ENCODE measurements around the gene TAF3. TPM values are rescaled to one million over a fixed set of nuclear protein-coding genes. Genes with fewer than 3 reads are reported as not detected.

TAF3 gene
- total RNA-seq, 1 donor from 2014 or later, result 11.8 TPM

DNA sequence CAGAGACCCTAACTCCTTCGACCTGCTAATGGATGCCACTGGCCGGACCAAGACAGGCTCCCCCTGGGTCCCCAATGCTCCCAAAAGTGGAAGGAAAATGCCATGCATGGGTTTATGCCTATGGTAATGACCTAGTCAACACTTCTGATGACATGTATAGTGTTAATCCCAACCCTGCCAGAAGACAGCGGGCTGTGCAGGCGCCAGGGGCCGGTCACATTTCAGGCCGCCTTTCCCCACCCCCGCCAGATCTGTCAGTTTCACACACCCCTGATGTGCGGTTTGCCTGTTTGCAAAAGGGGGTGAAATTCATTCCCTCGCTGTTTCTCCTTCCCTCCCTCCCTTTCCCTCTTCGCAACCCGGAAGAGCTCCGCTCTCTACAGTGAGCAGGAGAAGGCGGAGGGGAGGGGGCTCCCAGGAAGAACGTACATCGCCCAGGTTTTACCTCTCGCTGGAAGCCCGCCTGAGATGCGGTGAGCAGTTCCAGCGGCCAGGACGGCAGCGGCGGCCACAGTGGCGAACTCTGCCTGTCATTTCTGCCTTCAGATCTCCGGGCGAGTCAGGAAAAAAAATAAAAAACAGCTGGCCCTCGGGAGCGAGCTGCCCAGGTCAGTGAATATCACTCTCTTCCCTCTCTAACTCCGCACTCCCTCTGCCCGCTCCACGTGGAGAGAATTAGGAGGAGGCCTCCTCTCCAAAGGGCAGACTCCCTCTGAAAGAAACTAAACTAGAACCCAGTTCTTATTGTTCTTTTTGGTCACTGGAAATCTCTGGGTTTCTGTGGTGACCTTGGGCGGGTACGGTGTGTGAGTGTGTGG is 226.8 kb downstream of the TAF3 start:
- peaks cover 6% of the 10 kb centered on the region for H3K4me1 Mint-ChIP-seq
- H3K36me3 Mint-ChIP-seq (ENCODE audit: low read depth), result peaks cover 3% of the 10 kb centered on the region
- no peaks in the 10 kb centered on the region for H3K9me3 Mint-ChIP-seq
- TF ChIP-seq, protein P1, sequence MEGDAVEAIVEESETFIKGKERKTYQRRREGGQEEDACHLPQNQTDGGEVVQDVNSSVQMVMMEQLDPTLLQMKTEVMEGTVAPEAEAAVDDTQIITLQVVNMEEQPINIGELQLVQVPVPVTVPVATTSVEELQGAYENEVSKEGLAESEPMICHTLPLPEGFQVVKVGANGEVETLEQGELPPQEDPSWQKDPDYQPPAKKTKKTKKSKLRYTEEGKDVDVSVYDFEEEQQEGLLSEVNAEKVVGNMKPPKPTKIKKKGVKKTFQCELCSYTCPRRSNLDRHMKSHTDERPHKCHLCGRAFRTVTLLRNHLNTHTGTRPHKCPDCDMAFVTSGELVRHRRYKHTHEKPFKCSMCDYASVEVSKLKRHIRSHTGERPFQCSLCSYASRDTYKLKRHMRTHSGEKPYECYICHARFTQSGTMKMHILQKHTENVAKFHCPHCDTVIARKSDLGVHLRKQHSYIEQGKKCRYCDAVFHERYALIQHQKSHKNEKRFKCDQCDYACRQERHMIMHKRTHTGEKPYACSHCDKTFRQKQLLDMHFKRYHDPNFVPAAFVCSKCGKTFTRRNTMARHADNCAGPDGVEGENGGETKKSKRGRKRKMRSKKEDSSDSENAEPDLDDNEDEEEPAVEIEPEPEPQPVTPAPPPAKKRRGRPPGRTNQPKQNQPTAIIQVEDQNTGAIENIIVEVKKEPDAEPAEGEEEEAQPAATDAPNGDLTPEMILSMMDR (conservative IDR thresholded peaks at IDR 0.05), result no peak
- peaks cover 98% of the 10 kb centered on the region for H3K27me3 Mint-ChIP-seq (ENCODE audit: low read depth)
- DNase-seq (ENCODE audit: low read depth, low spot score), result no peak
- H3K4me3 Mint-ChIP-seq, result peak overlapping the region; percentile 16
- H3K27ac Mint-ChIP-seq (ENCODE audit: unreplicated experiment), result no peak overlapping the region

DNA sequence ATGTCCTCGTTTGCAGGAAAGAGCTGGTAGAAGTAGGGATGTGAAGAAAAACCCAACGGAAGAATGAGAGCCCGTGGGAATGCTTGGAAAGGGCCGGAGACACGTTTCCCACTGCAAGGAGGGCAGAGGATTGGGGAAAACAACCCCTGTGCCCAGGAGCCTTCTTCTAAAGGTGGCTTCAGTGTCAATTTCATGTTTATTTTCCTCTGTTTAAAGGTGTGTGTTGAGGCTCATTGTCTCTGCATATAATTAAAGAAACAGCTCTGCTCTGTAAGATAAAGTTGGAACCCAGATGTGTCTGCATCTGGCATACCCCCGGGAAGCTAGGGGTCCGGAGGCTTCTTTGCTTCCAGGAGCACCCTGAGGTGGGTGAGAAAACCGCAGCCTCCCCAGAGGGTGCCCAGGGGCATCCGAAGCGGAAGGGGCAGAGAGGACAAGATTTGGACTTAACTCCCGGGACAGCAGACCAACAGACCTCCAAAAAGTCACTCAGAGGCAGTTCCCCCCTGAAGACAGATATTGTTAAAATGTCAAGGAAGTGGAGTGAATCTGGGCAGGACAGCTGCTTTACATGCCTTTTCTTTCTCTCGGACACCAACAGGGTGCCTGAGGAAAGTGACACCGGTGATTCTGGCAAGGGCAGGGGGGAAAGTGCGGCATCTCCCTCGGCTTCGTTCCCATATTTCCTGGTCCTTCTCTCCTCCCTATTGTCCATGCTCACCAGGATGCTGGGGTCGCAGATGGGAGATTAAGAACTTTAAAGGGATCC is 227.6 kb downstream of the TAF3 start:
- H3K27me3 Mint-ChIP-seq (ENCODE audit: low read depth), result peaks cover 98% of the 10 kb centered on the region
- TF ChIP-seq, protein P1 (conservative IDR thresholded peaks at IDR 0.05), result no peak
- peaks cover 6% of the 10 kb centered on the region for H3K4me1 Mint-ChIP-seq
- peak overlapping the region; percentile 39 for H3K4me3 Mint-ChIP-seq
- no peak for DNase-seq (ENCODE audit: low read depth, low spot score)
- no peaks in the 10 kb centered on the region for H3K9me3 Mint-ChIP-seq
- no peak overlapping the region for H3K27ac Mint-ChIP-seq (ENCODE audit: unreplicated experiment)
- H3K36me3 Mint-ChIP-seq (ENCODE audit: low read depth), result peaks cover 3% of the 10 kb centered on the region

DNA sequence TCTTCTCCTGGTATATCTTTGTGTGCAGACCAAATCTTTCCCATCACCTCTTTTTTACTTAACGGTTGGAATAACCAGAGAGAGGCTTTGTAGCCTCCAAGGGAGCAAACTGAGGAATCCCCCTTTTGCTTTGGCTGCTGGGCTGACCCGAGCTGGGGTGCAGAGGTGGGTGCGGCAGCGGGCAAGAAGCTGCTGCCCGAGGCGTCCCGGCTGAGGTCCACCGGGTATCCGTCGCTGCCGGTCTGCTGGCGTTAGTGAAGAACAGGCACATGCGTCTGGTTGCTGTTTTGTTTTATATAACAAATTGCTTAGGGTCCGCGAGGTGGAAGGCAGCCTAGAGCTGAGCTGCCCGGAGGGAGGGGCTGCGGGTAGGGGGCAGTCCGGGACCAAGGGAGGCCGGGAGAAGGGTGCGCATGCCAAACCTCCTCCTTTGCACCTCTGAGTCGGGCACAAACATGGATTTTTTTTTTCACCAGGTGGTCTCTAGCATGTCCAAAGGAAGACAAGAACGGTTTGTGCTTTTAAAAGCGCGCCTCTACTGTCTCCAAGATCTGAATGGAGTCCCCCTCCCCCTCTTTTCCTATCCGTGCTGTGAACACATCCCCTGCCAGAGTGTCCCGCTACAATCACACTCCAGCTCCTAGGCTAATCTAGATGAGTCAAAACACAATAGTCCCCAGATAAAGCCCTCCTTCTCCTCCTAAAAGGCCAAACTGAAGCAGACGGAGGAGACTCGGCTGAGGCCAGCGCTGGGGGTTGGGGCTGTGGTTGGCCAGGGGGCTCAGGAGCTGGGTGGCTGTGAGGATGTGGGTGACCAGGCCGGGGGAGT is 229.4 kb downstream of the TAF3 start:
- peak overlapping the region; percentile 49 for H3K4me3 Mint-ChIP-seq
- H3K4me1 Mint-ChIP-seq, result peaks cover 6% of the 10 kb centered on the region
- no peaks in the 10 kb centered on the region for H3K36me3 Mint-ChIP-seq (ENCODE audit: low read depth)
- TF ChIP-seq, protein P1 (conservative IDR thresholded peaks at IDR 0.05), result no peak
- H3K27me3 Mint-ChIP-seq (ENCODE audit: low read depth), result peaks cover 98% of the 10 kb centered on the region
- DNase-seq (ENCODE audit: low read depth, low spot score), result no peak
- H3K9me3 Mint-ChIP-seq, result no peaks in the 10 kb centered on the region
- no peak overlapping the region for H3K27ac Mint-ChIP-seq (ENCODE audit: unreplicated experiment)

DNA sequence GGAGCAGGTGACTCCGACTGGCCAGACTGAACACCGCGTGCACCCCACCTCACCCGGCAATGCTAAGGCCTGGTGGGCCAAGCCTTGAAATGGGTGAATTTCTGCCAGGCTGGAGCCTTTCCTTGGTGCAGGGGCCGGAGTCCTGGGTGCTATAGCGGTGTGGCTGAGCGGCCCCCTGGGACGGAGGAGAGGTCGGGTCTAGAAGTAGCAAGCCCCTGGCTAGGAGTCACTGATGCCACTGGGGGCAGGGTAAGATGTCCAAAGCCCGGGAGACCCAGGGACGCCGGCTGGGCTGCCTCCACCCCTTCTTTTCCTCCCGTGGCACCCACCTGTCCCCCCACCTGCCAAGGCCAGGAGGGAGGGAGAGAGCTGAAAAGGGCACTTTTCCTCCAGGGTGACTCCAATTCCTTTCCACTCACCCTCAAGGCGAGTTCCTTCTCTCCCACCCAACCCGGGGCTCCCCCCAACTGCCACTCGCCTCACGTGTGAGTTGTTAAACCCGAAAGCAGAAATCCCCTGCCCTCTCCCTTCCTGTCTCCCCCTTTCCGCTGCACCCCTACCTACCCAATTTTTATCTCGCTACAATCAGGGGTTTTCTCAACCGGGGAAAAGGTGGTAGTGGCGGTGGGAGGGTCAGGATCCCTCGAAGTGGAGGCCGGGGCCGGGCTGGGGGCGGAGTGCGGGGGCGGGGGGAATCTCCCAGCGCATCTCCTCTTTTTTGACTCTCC is 230.1 kb downstream of the TAF3 start:
- DNase-seq (ENCODE audit: low read depth, low spot score), result no peak
- Mint-ChIP-seq H3K9me3 (no peaks in the 10 kb centered on the region), H3K4me1 (peaks cover 11% of the 10 kb centered on the region), H3K27me3 (ENCODE audit: low read depth) (peaks cover 97% of the 10 kb centered on the region), H3K4me3 (no peak overlapping the region), H3K27ac (ENCODE audit: unreplicated experiment) (no peak overlapping the region), H3K36me3 (ENCODE audit: low read depth) (peaks cover 2% of the 10 kb centered on the region)
- TF ChIP-seq, protein P1 (conservative IDR thresholded peaks at IDR 0.05), result no peak
